Tibial artery (tissue), 4 donors: ENCODE results near the gene SCP2D1.

Experiments used
- DNase-seq, 2 donors: peaks; one replicate each; pipeline ENCODE4 v3.0.0-alpha.2; 2019
- H3K27ac ChIP-seq, 2 donors: fragments of 200-600 bp; sonication (generic) in 1 of 2; 1 replicate in 1 of 2; 2 replicates in 1 of 2; pipeline ENCODE4 v1.5.1; 2018 to 2019; ENCODE audit warnings: mild to moderate bottlenecking in 1 of 2
- H3K27me3 ChIP-seq, 2 donors: fragments of 200-600 bp; sonication (generic) in 1 of 2; one replicate each; pipeline versions ENCODE4 v1.5.1 to v1.6.0; 2016 to 2019
- H3K36me3 ChIP-seq, 3 donors: fragments of 200-600 bp; sonication (generic) in 2 of 3; one replicate each; pipeline ENCODE4 v1.5.1; 2016 to 2019; ENCODE audit warnings: mild to moderate bottlenecking in 2 of 3
- H3K4me1 ChIP-seq, 4 donors: fragments of 200-600 bp; sonication (generic) in 2 of 4; 1 replicate in 3 of 4; 2 replicates in 1 of 4; pipeline ENCODE4 v1.5.1; 2016 to 2019
- H3K4me3 ChIP-seq, 2 donors: fragments of 200-600 bp; sonication (generic) in 1 of 2; 1 replicate in 1 of 2; 2 replicates in 1 of 2; pipeline ENCODE4 v1.5.1; 2018 to 2019; ENCODE audit warnings: mild to moderate bottlenecking in 2 of 2
- H3K9me3 ChIP-seq, 3 donors: fragments of 200-600 bp; sonication (generic) in 1 of 3; one replicate each; pipeline ENCODE4 v1.5.1; 2016 to 2019
- CTCF ChIP-seq, 2 experiments: fragments of 200-600 bp in 1 of 2; fragments of 450-650 bp in 1 of 2; IDR thresholded peaks; one replicate each; pipeline ENCODE4 v1.5.1; 2017 to 2019; ENCODE audit warnings: antibody characterized with exemption in 2 of 2, mild to moderate bottlenecking in 1 of 2, moderate library complexity in 1 of 2
- intact Hi-C: fragments of 100-400 bp; cut with DNase I; formaldehyde crosslinking; loops from one replicate; pipeline ENCODE4 v1.15.0; 2023; ENCODE audit warnings: low total_unique reads

The SCP2D1 gene

GRCh38 chr20:18849131-18849530 lies 35.5 kb downstream of the SCP2D1 start:
- intact Hi-C loops, result no loop called here
- H3K9me3 ChIP-seq, result no peaks in the 10 kb centered on the region
- peaks cover 0 to 3% (median 0%) of the 10 kb centered on the region in 4 donors for H3K4me1 ChIP-seq
- H3K36me3 ChIP-seq, result no peaks in the 10 kb centered on the region
- DNase-seq, result no peak
- TF ChIP-seq CTCF (IDR thresholded peaks at IDR 0.05), result no peak
- no peaks in the 10 kb centered on the region for H3K27me3 ChIP-seq
- H3K27ac ChIP-seq, result no peak overlapping the region
- no peak overlapping the region for H3K4me3 ChIP-seq

- intact Hi-C loops, result no loop called here
- no peak for DNase-seq
- Histone ChIP-seq H3K36me3 (no peaks in the 10 kb centered on the region), H3K27ac (no peak overlapping the region), H3K27me3 (no peaks in the 10 kb centered on the region), H3K4me3 (no peak overlapping the region), H3K4me1 (peaks cover 0 to 8% (median under 1%) of the 10 kb centered on the region in 4 donors), H3K9me3 (no peaks in the 10 kb centered on the region)
- no peak for TF ChIP-seq CTCF (IDR thresholded peaks at IDR 0.05)
Measured at GRCh38 chr20:18851629-18852028, 38.0 kb downstream of the SCP2D1 start.

GRCh38 chr20:18852318-18852717 lies 38.7 kb downstream of the SCP2D1 start:
- no peak for DNase-seq
- TF ChIP-seq CTCF (IDR thresholded peaks at IDR 0.05), result no peak
- peaks cover 0 to 15% (median 3%) of the 10 kb centered on the region in 4 donors for H3K4me1 ChIP-seq
- intact Hi-C loops, result no loop called here
- no peak overlapping the region for H3K27ac ChIP-seq
- no peaks in the 10 kb centered on the region for H3K36me3 ChIP-seq
- no peak overlapping the region for H3K4me3 ChIP-seq
- H3K27me3 ChIP-seq, result no peaks in the 10 kb centered on the region
- no peaks in the 10 kb centered on the region for H3K9me3 ChIP-seq

- Histone ChIP-seq H3K4me1 (peaks cover 0 to 23% (median 3%) of the 10 kb centered on the region in 4 donors), H3K27me3 (no peaks in the 10 kb centered on the region), H3K27ac (no peak overlapping the region), H3K36me3 (no peaks in the 10 kb centered on the region), H3K4me3 (no peak overlapping the region), H3K9me3 (no peaks in the 10 kb centered on the region)
- no peak for TF ChIP-seq CTCF (IDR thresholded peaks at IDR 0.05)
- no peak for DNase-seq
- intact Hi-C loops, result no loop called here
Measured at GRCh38 chr20:18853216-18853615, 39.6 kb downstream of the SCP2D1 start.

- no peaks in the 10 kb centered on the region for H3K27me3 ChIP-seq
- H3K9me3 ChIP-seq, result no peaks in the 10 kb centered on the region
- no peak for TF ChIP-seq CTCF (IDR thresholded peaks at IDR 0.05)
- H3K27ac ChIP-seq, result no peak overlapping the region
- peaks cover 0 to 32% (median 3%) of the 10 kb centered on the region in 4 donors for H3K4me1 ChIP-seq
- H3K4me3 ChIP-seq, result no peak overlapping the region
- intact Hi-C loops, result no loop called here
- no peak for DNase-seq
- H3K36me3 ChIP-seq, result no peaks in the 10 kb centered on the region
Measured at GRCh38 chr20:18853946-18854646, 40.5 kb downstream of the SCP2D1 start.
